Neural cell (in vitro differentiated cells): ENCODE measurements around the gene ST6GAL1.
"Not testable (repeated sequence)": the region's sequence is repeated elsewhere in the genome, so short reads cannot be mapped to it uniquely, and the experiment has no call there.

Source experiments
- POLR2AphosphoS5 ChIP-seq: IDR thresholded peaks from 2 replicates; pipeline ENCODE4 v1.6.1; 2012
- RAD21 ChIP-seq: fragments of 450-650 bp; conservative IDR thresholded peaks from 2 replicates; pipeline ENCODE4 v1.6.1; 2014; ENCODE audit warnings: antibody characterized with exemption, mild to moderate bottlenecking, moderate library complexity
- SMC3 ChIP-seq: fragments of 450-650 bp; conservative IDR thresholded peaks from 2 replicates; pipeline ENCODE4 v1.6.1; 2014; ENCODE audit warnings: antibody characterized with exemption, mild to moderate bottlenecking, moderate library complexity; ENCODE audit not compliant: poor library complexity
- TF ChIP-seq, protein P1 (sequence below): fragments of 450-650 bp; IDR thresholded peaks from 2 replicates; pipeline ENCODE4 v1.5.1; 2014; ENCODE audit warnings: antibody characterized with exemption, mild to moderate bottlenecking, moderate library complexity; ENCODE audit not compliant: poor library complexity, severe bottlenecking
- TF ChIP-seq, protein P2 (sequence below): IDR thresholded peaks from 2 replicates; pipeline ENCODE4 v1.6.1; 2012; ENCODE audit warnings: borderline replicate concordance

- TF ChIP-seq POLR2AphosphoS5, RAD21, SMC3: not testable (repeated sequence)
- TF ChIP-seq, protein P1, sequence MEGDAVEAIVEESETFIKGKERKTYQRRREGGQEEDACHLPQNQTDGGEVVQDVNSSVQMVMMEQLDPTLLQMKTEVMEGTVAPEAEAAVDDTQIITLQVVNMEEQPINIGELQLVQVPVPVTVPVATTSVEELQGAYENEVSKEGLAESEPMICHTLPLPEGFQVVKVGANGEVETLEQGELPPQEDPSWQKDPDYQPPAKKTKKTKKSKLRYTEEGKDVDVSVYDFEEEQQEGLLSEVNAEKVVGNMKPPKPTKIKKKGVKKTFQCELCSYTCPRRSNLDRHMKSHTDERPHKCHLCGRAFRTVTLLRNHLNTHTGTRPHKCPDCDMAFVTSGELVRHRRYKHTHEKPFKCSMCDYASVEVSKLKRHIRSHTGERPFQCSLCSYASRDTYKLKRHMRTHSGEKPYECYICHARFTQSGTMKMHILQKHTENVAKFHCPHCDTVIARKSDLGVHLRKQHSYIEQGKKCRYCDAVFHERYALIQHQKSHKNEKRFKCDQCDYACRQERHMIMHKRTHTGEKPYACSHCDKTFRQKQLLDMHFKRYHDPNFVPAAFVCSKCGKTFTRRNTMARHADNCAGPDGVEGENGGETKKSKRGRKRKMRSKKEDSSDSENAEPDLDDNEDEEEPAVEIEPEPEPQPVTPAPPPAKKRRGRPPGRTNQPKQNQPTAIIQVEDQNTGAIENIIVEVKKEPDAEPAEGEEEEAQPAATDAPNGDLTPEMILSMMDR, result not testable (repeated sequence)
- TF ChIP-seq, protein P2, sequence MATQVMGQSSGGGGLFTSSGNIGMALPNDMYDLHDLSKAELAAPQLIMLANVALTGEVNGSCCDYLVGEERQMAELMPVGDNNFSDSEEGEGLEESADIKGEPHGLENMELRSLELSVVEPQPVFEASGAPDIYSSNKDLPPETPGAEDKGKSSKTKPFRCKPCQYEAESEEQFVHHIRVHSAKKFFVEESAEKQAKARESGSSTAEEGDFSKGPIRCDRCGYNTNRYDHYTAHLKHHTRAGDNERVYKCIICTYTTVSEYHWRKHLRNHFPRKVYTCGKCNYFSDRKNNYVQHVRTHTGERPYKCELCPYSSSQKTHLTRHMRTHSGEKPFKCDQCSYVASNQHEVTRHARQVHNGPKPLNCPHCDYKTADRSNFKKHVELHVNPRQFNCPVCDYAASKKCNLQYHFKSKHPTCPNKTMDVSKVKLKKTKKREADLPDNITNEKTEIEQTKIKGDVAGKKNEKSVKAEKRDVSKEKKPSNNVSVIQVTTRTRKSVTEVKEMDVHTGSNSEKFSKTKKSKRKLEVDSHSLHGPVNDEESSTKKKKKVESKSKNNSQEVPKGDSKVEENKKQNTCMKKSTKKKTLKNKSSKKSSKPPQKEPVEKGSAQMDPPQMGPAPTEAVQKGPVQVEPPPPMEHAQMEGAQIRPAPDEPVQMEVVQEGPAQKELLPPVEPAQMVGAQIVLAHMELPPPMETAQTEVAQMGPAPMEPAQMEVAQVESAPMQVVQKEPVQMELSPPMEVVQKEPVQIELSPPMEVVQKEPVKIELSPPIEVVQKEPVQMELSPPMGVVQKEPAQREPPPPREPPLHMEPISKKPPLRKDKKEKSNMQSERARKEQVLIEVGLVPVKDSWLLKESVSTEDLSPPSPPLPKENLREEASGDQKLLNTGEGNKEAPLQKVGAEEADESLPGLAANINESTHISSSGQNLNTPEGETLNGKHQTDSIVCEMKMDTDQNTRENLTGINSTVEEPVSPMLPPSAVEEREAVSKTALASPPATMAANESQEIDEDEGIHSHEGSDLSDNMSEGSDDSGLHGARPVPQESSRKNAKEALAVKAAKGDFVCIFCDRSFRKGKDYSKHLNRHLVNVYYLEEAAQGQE, result not testable (repeated sequence)
These were observed 37.3 kb upstream of the ST6GAL1 start for GRCh38 chr3:186893071-186893470.
